Suprapubic skin (tissue), 4 donors: ENCODE measurements around the gene SEMA5B. TPM values are rescaled to one million over a fixed set of nuclear protein-coding genes. Genes with fewer than 3 reads are reported as not detected.
A peak's percentile ranks its signal among the peaks of the same experiment; 100 is the strongest.

Experiments
- DNase-seq, 2 donors: peaks; one replicate each; pipeline ENCODE4 v3.0.0-alpha.2; 2019; ENCODE audit warnings: low spot score in 2 of 2
- H3K27ac ChIP-seq: fragments of 200-600 bp; sonication (generic); one replicate; pipeline ENCODE4 v1.5.1; 2019
- H3K27me3 ChIP-seq: fragments of 200-600 bp; sonication (generic); one replicate; pipeline ENCODE4 v1.5.1; 2019
- H3K36me3 ChIP-seq: fragments of 200-600 bp; sonication (generic); one replicate; pipeline ENCODE4 v1.5.1; 2019
- H3K4me1 ChIP-seq: fragments of 200-600 bp; sonication (generic); one replicate; pipeline ENCODE4 v1.5.1; 2019
- H3K4me3 ChIP-seq: fragments of 200-600 bp; sonication (generic); one replicate; pipeline ENCODE4 v1.5.1; 2019; ENCODE audit warnings: mild to moderate bottlenecking
- H3K9me3 ChIP-seq: fragments of 200-600 bp; sonication (generic); one replicate; pipeline ENCODE4 v1.5.1; 2019
- EP300 ChIP-seq: sonication (generic); formaldehyde crosslinking; IDR thresholded peaks from one replicate; pipeline ENCODE4 v1.6.1; 2017; ENCODE audit warnings: antibody characterized with exemption
- POLR2A ChIP-seq, 2 donors: fragments of 450-650 bp; IDR thresholded peaks; one replicate each; pipeline ENCODE4 v1.6.1; 2017; ENCODE audit warnings: antibody characterized with exemption in 2 of 2, mild to moderate bottlenecking in 2 of 2, moderate library complexity in 2 of 2
- POLR2AphosphoS5 ChIP-seq, 3 donors: sonication (generic); formaldehyde crosslinking; IDR thresholded peaks; one replicate each; pipeline ENCODE4 v1.6.1; 2017; ENCODE audit warnings: antibody characterized with exemption in 3 of 3
- WGBS: methylation state at CpG from one replicate; pipeline ENCODE4 v1.1.5; 2018; 5-methylcytosine and 5-hydroxymethylcytosine counted together
- total RNA-seq, 4 donors: library from RNA; depleted of rRNA; stranded (reverse); fragments of >200 nt; gene quantifications; one replicate each; pipeline ENCODE4 v1.1.0, GENCODE V29; 2016
- TF ChIP-seq, protein P1 (sequence below), 2 donors: fragments of 200-600 bp in 1 of 2; fragments of 450-650 bp in 1 of 2; sonication (generic) in 1 of 2; IDR thresholded peaks; one replicate each; pipeline ENCODE4 v1.5.1; 2016 to 2019; ENCODE audit warnings: antibody characterized with exemption in 2 of 2, mild to moderate bottlenecking in 1 of 2, moderate library complexity in 1 of 2

Gene SEMA5B
- total RNA-seq, 4 donors from 2014 or later, result 1.4 to 2.0 (median 1.8) TPM; not detected in 1

DNA sequence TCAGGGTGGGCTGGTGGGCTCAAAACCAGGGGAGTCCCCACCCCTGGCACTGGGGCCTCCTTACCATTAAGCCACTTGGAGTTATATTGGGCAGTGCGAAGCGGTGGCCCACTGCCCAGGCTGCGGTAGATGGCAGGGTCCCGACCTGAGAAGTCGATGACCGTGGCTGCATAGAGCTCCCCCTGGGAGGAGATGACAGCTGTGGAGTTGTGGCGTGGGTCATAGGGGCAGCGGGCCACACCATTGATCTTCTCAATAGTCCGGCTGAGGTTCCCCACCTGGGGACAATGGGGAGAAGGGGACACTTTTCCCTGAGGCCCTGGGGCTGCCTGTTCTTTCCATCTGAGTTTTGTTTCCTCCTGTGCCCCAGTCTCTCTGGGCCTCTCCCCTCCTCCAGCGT lies 99.8 kb downstream of the SEMA5B start:
- peaks cover 12% of the 10 kb centered on the region for H3K27me3 ChIP-seq
- no peak overlapping the region for H3K4me3 ChIP-seq
- peaks cover 8% of the 10 kb centered on the region for H3K4me1 ChIP-seq
- TF ChIP-seq POLR2AphosphoS5 (IDR thresholded peaks at IDR 0.05) (no peak), POLR2A (IDR thresholded peaks at IDR 0.05) (no peak), EP300 (no peak)
- TF ChIP-seq, protein P1, sequence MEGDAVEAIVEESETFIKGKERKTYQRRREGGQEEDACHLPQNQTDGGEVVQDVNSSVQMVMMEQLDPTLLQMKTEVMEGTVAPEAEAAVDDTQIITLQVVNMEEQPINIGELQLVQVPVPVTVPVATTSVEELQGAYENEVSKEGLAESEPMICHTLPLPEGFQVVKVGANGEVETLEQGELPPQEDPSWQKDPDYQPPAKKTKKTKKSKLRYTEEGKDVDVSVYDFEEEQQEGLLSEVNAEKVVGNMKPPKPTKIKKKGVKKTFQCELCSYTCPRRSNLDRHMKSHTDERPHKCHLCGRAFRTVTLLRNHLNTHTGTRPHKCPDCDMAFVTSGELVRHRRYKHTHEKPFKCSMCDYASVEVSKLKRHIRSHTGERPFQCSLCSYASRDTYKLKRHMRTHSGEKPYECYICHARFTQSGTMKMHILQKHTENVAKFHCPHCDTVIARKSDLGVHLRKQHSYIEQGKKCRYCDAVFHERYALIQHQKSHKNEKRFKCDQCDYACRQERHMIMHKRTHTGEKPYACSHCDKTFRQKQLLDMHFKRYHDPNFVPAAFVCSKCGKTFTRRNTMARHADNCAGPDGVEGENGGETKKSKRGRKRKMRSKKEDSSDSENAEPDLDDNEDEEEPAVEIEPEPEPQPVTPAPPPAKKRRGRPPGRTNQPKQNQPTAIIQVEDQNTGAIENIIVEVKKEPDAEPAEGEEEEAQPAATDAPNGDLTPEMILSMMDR (IDR thresholded peaks at IDR 0.05), result no peak
- DNase-seq, result peak; percentile 25 to 63
- WGBS, result 93% methylated on average over 10 of the region's 10 CpGs
- H3K36me3 ChIP-seq, result no peaks in the 10 kb centered on the region
- H3K9me3 ChIP-seq, result no peaks in the 10 kb centered on the region
- H3K27ac ChIP-seq, result no peak overlapping the region

GRCh38 chr3:122926811-122927210 lies 100.8 kb downstream of the SEMA5B start:
- no peak for DNase-seq
- Histone ChIP-seq H3K4me1 (peaks cover 15% of the 10 kb centered on the region), H3K27ac (no peak overlapping the region), H3K4me3 (no peak overlapping the region), H3K9me3 (no peaks in the 10 kb centered on the region), H3K36me3 (no peaks in the 10 kb centered on the region), H3K27me3 (peaks cover 21% of the 10 kb centered on the region)
- 98% methylated on average over 3 of the region's 3 CpGs for WGBS
- TF ChIP-seq POLR2A (IDR thresholded peaks at IDR 0.05) (no peak), EP300 (no peak), POLR2AphosphoS5 (IDR thresholded peaks at IDR 0.05) (no peak)
- TF ChIP-seq, protein P1 (IDR thresholded peaks at IDR 0.05), result no peak

GRCh38 chr3:122926322-122926721 lies 101.2 kb downstream of the SEMA5B start:
- peak in 1 of 2 donors; percentile 74 for DNase-seq
- 90% methylated on average over 18 of the region's 20 CpGs for WGBS
- peaks cover 17% of the 10 kb centered on the region for H3K4me1 ChIP-seq
- H3K27me3 ChIP-seq, result peaks cover 26% of the 10 kb centered on the region
- no peak overlapping the region for H3K4me3 ChIP-seq
- H3K36me3 ChIP-seq, result no peaks in the 10 kb centered on the region
- TF ChIP-seq POLR2AphosphoS5 (IDR thresholded peaks at IDR 0.05) (no peak), EP300 (no peak), POLR2A (IDR thresholded peaks at IDR 0.05) (no peak)
- TF ChIP-seq, protein P1 (IDR thresholded peaks at IDR 0.05), result no peak
- H3K27ac ChIP-seq, result no peak overlapping the region
- no peaks in the 10 kb centered on the region for H3K9me3 ChIP-seq

DNA sequence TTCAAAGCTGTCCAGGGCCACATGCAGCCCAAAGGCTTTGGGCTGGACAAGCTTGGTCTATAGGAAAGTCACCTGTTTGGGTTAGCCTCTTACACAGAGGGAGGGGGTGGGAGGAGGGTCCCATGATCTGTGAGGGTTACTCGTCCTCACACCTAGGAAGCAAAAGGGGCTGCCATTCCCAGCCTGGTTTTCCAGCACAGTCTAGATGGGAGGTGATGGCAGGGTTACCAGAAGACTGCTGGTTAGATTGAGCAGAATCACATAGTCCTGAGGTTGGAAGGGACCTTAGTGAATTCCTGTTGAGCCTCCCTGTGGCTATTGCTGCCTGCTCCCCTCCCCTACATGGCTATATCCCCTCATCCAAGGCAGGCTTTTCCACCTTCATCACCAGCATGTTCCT lies 101.8 kb downstream of the SEMA5B start:
- no peak overlapping the region for H3K4me3 ChIP-seq
- peak in 1 of 2 donors; percentile 43 for DNase-seq
- no peak overlapping the region for H3K27ac ChIP-seq
- WGBS, result 69% methylated on average over 1 of the region's 1 CpG
- H3K4me1 ChIP-seq, result peaks cover 17% of the 10 kb centered on the region
- no peaks in the 10 kb centered on the region for H3K36me3 ChIP-seq
- no peak for TF ChIP-seq POLR2AphosphoS5 (IDR thresholded peaks at IDR 0.05)
- peaks cover 32% of the 10 kb centered on the region for H3K27me3 ChIP-seq
- H3K9me3 ChIP-seq, result no peaks in the 10 kb centered on the region

GRCh38 chr3:122924056-122924455 lies 103.5 kb downstream of the SEMA5B start:
- no peaks in the 10 kb centered on the region for H3K9me3 ChIP-seq
- TF ChIP-seq, protein P1 (IDR thresholded peaks at IDR 0.05), result no peak
- TF ChIP-seq POLR2AphosphoS5 (IDR thresholded peaks at IDR 0.05) (no peak), EP300 (no peak)
- peaks cover 11% of the 10 kb centered on the region for H3K4me1 ChIP-seq
- no peak overlapping the region for H3K4me3 ChIP-seq
- H3K36me3 ChIP-seq, result no peaks in the 10 kb centered on the region
- peaks cover 34% of the 10 kb centered on the region for H3K27me3 ChIP-seq
- 80% methylated on average over 2 of the region's 2 CpGs for WGBS
- no peak overlapping the region for H3K27ac ChIP-seq
- DNase-seq, result peak; percentile 5 to 26

DNA sequence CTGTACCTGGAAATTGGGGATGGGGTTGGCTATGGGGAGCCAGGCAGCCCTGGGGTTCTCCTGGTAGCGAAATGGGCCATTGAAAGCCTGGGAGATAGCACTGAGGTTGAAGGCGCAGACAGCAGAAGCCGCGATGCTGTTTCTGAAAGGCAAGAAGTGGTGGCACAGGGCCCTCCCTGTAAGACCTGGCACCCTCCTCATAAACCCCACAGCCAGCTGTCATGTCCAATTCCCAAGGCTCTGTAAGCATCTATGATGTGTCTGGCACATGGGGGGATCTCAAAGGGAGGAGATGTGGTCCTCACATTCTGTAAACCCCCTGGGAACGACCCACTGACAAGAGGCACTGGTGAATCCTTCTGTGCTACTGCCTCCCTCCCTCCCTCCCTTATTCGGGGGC lies 104.0 kb downstream of the SEMA5B start:
- Histone ChIP-seq H3K9me3 (no peaks in the 10 kb centered on the region), H3K4me3 (no peak overlapping the region), H3K27ac (no peak overlapping the region), H3K36me3 (no peaks in the 10 kb centered on the region), H3K27me3 (peaks cover 34% of the 10 kb centered on the region), H3K4me1 (peaks cover 11% of the 10 kb centered on the region)
- 85% methylated on average over 6 of the region's 6 CpGs for WGBS
- peak in 1 of 2 donors; percentile 13 for DNase-seq
- TF ChIP-seq EP300 (no peak), POLR2A (IDR thresholded peaks at IDR 0.05) (no peak), POLR2AphosphoS5 (IDR thresholded peaks at IDR 0.05) (no peak)
- TF ChIP-seq, protein P1 (IDR thresholded peaks at IDR 0.05), result no peak
